Activated CD8-positive, alpha-beta T cell treated with anti-CD3 and anti-CD28 coated beads, Interleukin-2, amount 10 ng/mL, durations not matched to agents 7 days and 5 days (primary cell): ENCODE results near the gene MAPRE2. TPM values are rescaled to one million over a fixed set of nuclear protein-coding genes. Genes with fewer than 3 reads are reported as not detected.
A peak's percentile ranks its signal among the peaks of the same experiment; 100 is the strongest.

ENCODE experiments used
- ATAC-seq: fragments of 150-1000 bp; cut with Tn5 transposase; one replicate; pipeline ENCODE4 v1.10.0; 2021; ENCODE audit warnings: moderate library complexity
- CTCF ChIA-PET: fragments of 350-600 bp; sonication (Branson Sonifier 250); formaldehyde crosslinking; loops from one replicate; lab custom pipeline; 2021; ENCODE audit warnings: antibody characterized with exemption; lab: Charles Lee
- POLR2A ChIA-PET: fragments of 350-600 bp; sonication (Branson Sonifier 250); formaldehyde crosslinking; loops from one replicate; lab custom pipeline; 2021; ENCODE audit warnings: antibody characterized with exemption; lab: Charles Lee
- DNase-seq: peaks from one replicate; pipeline ENCODE4 v3.0.0-alpha.2; 2020
- H3K27ac Mint-ChIP-seq: one replicate; pipeline ENCODE4 v1.8.0; 2021; ENCODE audit warnings: mild to moderate bottlenecking, mixed read lengths
- H3K27me3 Mint-ChIP-seq: one replicate; pipeline ENCODE4 v1.8.0; 2021; ENCODE audit warnings: low read depth, mixed read lengths
- H3K36me3 Mint-ChIP-seq: one replicate; pipeline ENCODE4 v1.8.0; 2021; ENCODE audit warnings: low read depth, mixed read lengths
- H3K4me1 Mint-ChIP-seq: one replicate; pipeline ENCODE4 v1.8.0; 2021; ENCODE audit warnings: low read depth, mixed read lengths
- H3K4me3 Mint-ChIP-seq: one replicate; pipeline ENCODE4 v1.8.0; 2021; ENCODE audit warnings: mild to moderate bottlenecking, mixed read lengths
- H3K9me3 Mint-ChIP-seq: one replicate; pipeline ENCODE4 v1.8.0; 2022; ENCODE audit warnings: mixed read lengths; ENCODE audit not compliant: insufficient read depth
- total RNA-seq, 2 experiments: library from RNA; stranded (reverse); gene quantifications; one replicate each; pipeline ENCODE4 v1.2.3, GENCODE V29; 2021

The MAPRE2 gene
- total RNA-seq, 2 experiments from 2014 or later = 49.0 to 53.6 TPM

- POLR2A ChIA-PET = interaction anchor here (1.4 kb wide), 1 partner anchor 12 kb away, joined by 3 read pairs; no protein-coding TSS in a partner anchor
- peaks cover 72% of the 10 kb centered on the region for H3K4me1 Mint-ChIP-seq
- H3K36me3 Mint-ChIP-seq = peaks cover 18% of the 10 kb centered on the region
- CTCF ChIA-PET = interaction anchor here (0.6 to 2.4 kb wide), 4 partner anchors 9 to 94 kb away, joined by 3 to 8 read pairs (median 4); partner anchors contain the start of gene MAPRE2
- no peaks in the 10 kb centered on the region for H3K27me3 Mint-ChIP-seq
- H3K4me3 Mint-ChIP-seq = peak overlapping the region; percentile 67
- H3K27ac Mint-ChIP-seq = peak overlapping the region; percentile 91
- no peak for DNase-seq
- peaks cover 1% of the 10 kb centered on the region for H3K9me3 Mint-ChIP-seq
- no peak for ATAC-seq
Observed at GRCh38 chr18:35049111-35050027, 8.2 kb downstream of the MAPRE2 start.

GRCh38 chr18:35050028-35050546, 8.9 kb downstream of the MAPRE2 start:
- Mint-ChIP-seq H3K4me1 (peaks cover 65% of the 10 kb centered on the region), H3K9me3 (peaks cover 5% of the 10 kb centered on the region), H3K27ac (peak overlapping the region; percentile 91), H3K36me3 (peaks cover 20% of the 10 kb centered on the region), H3K27me3 (no peaks in the 10 kb centered on the region), H3K4me3 (peak overlapping the region; percentile 67)
- ChIA-PET POLR2A (interaction anchor here (1.4 kb wide), 2 partner anchors 9 to 11 kb away, joined by 3 to 4 read pairs; partner anchors contain the start of gene MAPRE2), CTCF (interaction anchor here (1.2 to 2.4 kb wide), 5 partner anchors 9 to 44 kb away, joined by 3 to 15 read pairs (median 6); no protein-coding TSS in a partner anchor)
- ATAC-seq (peak; percentile 54), DNase-seq (no peak)

GRCh38 chr18:35050705-35051195, 9.5 kb downstream of the MAPRE2 start:
- Mint-ChIP-seq H3K27ac (peak overlapping the region; percentile 61), H3K9me3 (peaks cover 5% of the 10 kb centered on the region), H3K27me3 (no peaks in the 10 kb centered on the region), H3K36me3 (peaks cover 20% of the 10 kb centered on the region), H3K4me3 (peak overlapping the region; percentile 37), H3K4me1 (peaks cover 59% of the 10 kb centered on the region)
- ATAC-seq = peak; percentile 3
- no peak for DNase-seq
- POLR2A ChIA-PET = interaction anchor here (1.0 to 1.4 kb wide), 2 partner anchors 8 to 10 kb away, joined by 4 read pairs; partner anchors contain the start of gene MAPRE2
- CTCF ChIA-PET = interaction anchor here (0.8 to 2.4 kb wide), 9 partner anchors 8 to 93 kb away, joined by 3 to 15 read pairs (median 3); partner anchors contain the start of gene MAPRE2

GRCh38 chr18:35051641-35052377, 10.6 kb downstream of the MAPRE2 start:
- peaks cover 5% of the 10 kb centered on the region for H3K9me3 Mint-ChIP-seq
- CTCF ChIA-PET = interaction anchor here (0.8 to 2.2 kb wide), 8 partner anchors 9 to 92 kb away, joined by 3 to 15 read pairs (median 3); partner anchors contain the start of gene MAPRE2
- ATAC-seq (no peak), DNase-seq (no peak)
- no peak overlapping the region for H3K27ac Mint-ChIP-seq
- no peaks in the 10 kb centered on the region for H3K27me3 Mint-ChIP-seq
- peaks cover 22% of the 10 kb centered on the region for H3K36me3 Mint-ChIP-seq
- peaks cover 48% of the 10 kb centered on the region for H3K4me1 Mint-ChIP-seq
- POLR2A ChIA-PET = interaction anchor here (1.0 kb wide), 1 partner anchor 9 kb away, joined by 4 read pairs; no protein-coding TSS in a partner anchor
- H3K4me3 Mint-ChIP-seq = no peak overlapping the region

GRCh38 chr18:35054401-35054800, 13.2 kb downstream of the MAPRE2 start:
- Mint-ChIP-seq H3K9me3 (peaks cover 5% of the 10 kb centered on the region), H3K27me3 (no peaks in the 10 kb centered on the region), H3K36me3 (peaks cover 12% of the 10 kb centered on the region), H3K4me1 (peaks cover 29% of the 10 kb centered on the region), H3K4me3 (no peak overlapping the region), H3K27ac (no peak overlapping the region)
- DNase-seq (no peak), ATAC-seq (no peak)
- POLR2A ChIA-PET = no interaction called here
- CTCF ChIA-PET = no interaction called here

- H3K27ac Mint-ChIP-seq = no peak overlapping the region
- no peak overlapping the region for H3K4me3 Mint-ChIP-seq
- no peak for ATAC-seq
- no peaks in the 10 kb centered on the region for H3K27me3 Mint-ChIP-seq
- peaks cover 5% of the 10 kb centered on the region for H3K9me3 Mint-ChIP-seq
- peaks cover 12% of the 10 kb centered on the region for H3K36me3 Mint-ChIP-seq
- DNase-seq = no peak
- peaks cover 24% of the 10 kb centered on the region for H3K4me1 Mint-ChIP-seq
- ChIA-PET CTCF (no interaction called here), POLR2A (no interaction called here)
Observed at GRCh38 chr18:35055105-35055504, 13.9 kb downstream of the MAPRE2 start.

GRCh38 chr18:35055726-35056125, 14.5 kb downstream of the MAPRE2 start:
- Mint-ChIP-seq H3K36me3 (peaks cover 12% of the 10 kb centered on the region), H3K9me3 (peaks cover 5% of the 10 kb centered on the region), H3K4me3 (no peak overlapping the region), H3K27ac (no peak overlapping the region), H3K27me3 (no peaks in the 10 kb centered on the region), H3K4me1 (peaks cover 18% of the 10 kb centered on the region)
- POLR2A ChIA-PET = no interaction called here
- DNase-seq (no peak), ATAC-seq (no peak)
- CTCF ChIA-PET = no interaction called here

- POLR2A ChIA-PET = interaction anchor here (0.6 to 1.2 kb wide), 3 partner anchors 13 to 40 kb away, joined by 3 to 4 read pairs (median 3); no protein-coding TSS in a partner anchor
- CTCF ChIA-PET = interaction anchor here (1.8 to 2.6 kb wide), 3 partner anchors 9 to 29 kb away, joined by 5 to 6 read pairs (median 5); no protein-coding TSS in a partner anchor
- ATAC-seq = no peak
- H3K4me1 Mint-ChIP-seq = no peaks in the 10 kb centered on the region
- peaks cover 7% of the 10 kb centered on the region for H3K36me3 Mint-ChIP-seq
- no peaks in the 10 kb centered on the region for H3K27me3 Mint-ChIP-seq
- H3K27ac Mint-ChIP-seq = no peak overlapping the region
- peaks cover 3% of the 10 kb centered on the region for H3K9me3 Mint-ChIP-seq
- no peak for DNase-seq
- H3K4me3 Mint-ChIP-seq = no peak overlapping the region
Observed at GRCh38 chr18:35059280-35059927, 18.2 kb downstream of the MAPRE2 start.

GRCh38 chr18:35060122-35060815, 19.1 kb downstream of the MAPRE2 start:
- ATAC-seq (no peak), DNase-seq (no peak)
- H3K27ac Mint-ChIP-seq = no peak overlapping the region
- no peaks in the 10 kb centered on the region for H3K9me3 Mint-ChIP-seq
- CTCF ChIA-PET = interaction anchor here (1.1 to 2.6 kb wide), 3 partner anchors 10 to 13 kb away, joined by 4 to 6 read pairs (median 5); no protein-coding TSS in a partner anchor
- POLR2A ChIA-PET = interaction anchor here (0.6 to 1.2 kb wide), 3 partner anchors 14 to 39 kb away, joined by 3 to 4 read pairs (median 3); no protein-coding TSS in a partner anchor
- H3K4me1 Mint-ChIP-seq = no peaks in the 10 kb centered on the region
- peaks cover 4% of the 10 kb centered on the region for H3K36me3 Mint-ChIP-seq
- H3K4me3 Mint-ChIP-seq = no peak overlapping the region
- H3K27me3 Mint-ChIP-seq = no peaks in the 10 kb centered on the region

- Mint-ChIP-seq H3K27ac (no peak overlapping the region), H3K9me3 (no peaks in the 10 kb centered on the region), H3K4me3 (no peak overlapping the region), H3K36me3 (peaks cover 4% of the 10 kb centered on the region), H3K27me3 (no peaks in the 10 kb centered on the region), H3K4me1 (no peaks in the 10 kb centered on the region)
- ChIA-PET CTCF (no interaction called here), POLR2A (interaction anchor here (1.1 kb wide), 1 partner anchor 12 kb away, joined by 3 read pairs; no protein-coding TSS in a partner anchor)
- DNase-seq (no peak), ATAC-seq (no peak)
Observed at GRCh38 chr18:35061336-35061735, 20.1 kb downstream of the MAPRE2 start.
